ENCODE results near the gene COP1.

GRCh38 chr1:176178316-176178715 is 28.8 kb downstream of the COP1 start:
- TF ChIP-seq CTCF (IDR thresholded peaks at IDR 0.05; ENCODE audit: borderline replicate concordance, extremely low read depth, low read length, poor library complexity, severe bottlenecking), result no peak
- no peak for TF ChIP-seq EZH2 (IDR thresholded peaks at IDR 0.05; ENCODE audit: borderline replicate concordance, low read depth, low read length, severe bottlenecking)
